Measurements from ENCODE around the gene NDUFV1.
A peak's percentile ranks its signal among the peaks of the same experiment; 100 is the strongest.
"Not testable (repeated sequence)": the region's sequence is repeated elsewhere in the genome, so short reads cannot be mapped to it uniquely, and the experiment has no call there.

NDUFV1 gene

GRCh38 chr11:67599149-67599548, 7.6 kb upstream of the NDUFV1 start:
- H3K9me3 Mint-ChIP-seq, result peaks cover 2% of the 10 kb centered on the region
- peaks cover 23% of the 10 kb centered on the region for H3K4me1 Mint-ChIP-seq
- no peak overlapping the region for H3K27ac Mint-ChIP-seq
- H3K4me3 Mint-ChIP-seq, result no peak overlapping the region
- no peaks in the 10 kb centered on the region for H3K36me3 Mint-ChIP-seq
- no peak for ATAC-seq
- peaks cover 3% of the 10 kb centered on the region for H3K27me3 Mint-ChIP-seq

DNA sequence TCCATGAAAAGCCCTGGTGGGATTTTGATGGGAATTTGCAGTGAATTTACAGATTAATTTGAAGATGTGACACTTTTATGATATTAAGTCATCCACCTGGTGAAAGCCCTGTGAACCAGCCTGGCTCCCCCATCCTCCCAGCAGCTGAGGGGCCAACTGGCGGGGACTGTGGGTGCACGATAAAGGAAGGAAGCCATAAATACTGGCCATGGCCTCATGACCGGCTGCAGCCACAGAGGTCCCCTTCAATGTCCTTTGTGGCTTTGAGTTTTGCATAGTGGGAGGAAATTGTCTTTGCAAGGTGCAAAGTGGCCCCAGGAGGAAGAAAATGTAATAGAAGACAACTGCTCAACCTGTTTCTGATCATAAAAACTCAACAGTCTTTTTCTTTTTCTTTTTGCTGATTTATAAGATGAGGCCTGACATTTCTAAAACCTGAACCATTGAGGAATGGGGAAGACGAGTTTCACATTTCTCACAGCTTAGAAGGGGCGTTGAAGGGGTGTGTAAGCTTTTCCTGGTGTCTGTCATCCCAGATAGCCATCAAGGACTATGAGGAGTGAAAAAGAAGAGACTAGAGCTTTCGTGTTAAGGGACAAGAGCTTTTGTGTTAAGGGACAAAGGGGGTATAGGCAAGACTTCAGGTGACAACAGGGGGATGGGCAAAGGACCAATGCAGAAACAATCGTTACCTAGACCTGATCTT, 6.3 kb upstream of the NDUFV1 start:
- peak; percentile 89 for ATAC-seq
- H3K27ac Mint-ChIP-seq, result no peak overlapping the region
- H3K27me3 Mint-ChIP-seq, result peaks cover 16% of the 10 kb centered on the region
- peaks cover 2% of the 10 kb centered on the region for H3K9me3 Mint-ChIP-seq
- H3K4me3 Mint-ChIP-seq, result peak overlapping the region; percentile 52
- peaks cover 28% of the 10 kb centered on the region for H3K4me1 Mint-ChIP-seq
- H3K36me3 Mint-ChIP-seq, result no peaks in the 10 kb centered on the region

DNA sequence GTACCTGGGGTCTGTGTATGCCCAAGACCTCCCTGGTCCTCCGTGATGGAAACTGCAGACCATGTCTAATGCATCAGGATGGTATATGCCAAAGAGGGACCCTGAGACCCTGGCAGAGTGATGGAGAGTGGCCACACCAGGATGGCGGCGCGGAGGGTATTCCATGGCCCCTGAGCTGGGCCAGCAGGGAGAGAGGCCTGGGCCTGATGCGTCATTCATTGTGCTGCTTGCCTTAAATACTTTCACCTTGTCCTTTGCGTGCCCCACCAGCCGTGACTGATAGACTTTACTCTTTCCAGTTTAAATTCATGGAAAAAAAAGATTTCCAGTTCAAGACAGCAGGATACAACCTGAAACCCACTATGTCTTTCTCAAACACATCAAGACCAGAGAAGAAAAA, 5.6 kb upstream of the NDUFV1 start:
- Mint-ChIP-seq H3K9me3 (peaks cover 2% of the 10 kb centered on the region), H3K36me3 (no peaks in the 10 kb centered on the region), H3K27me3 (peaks cover 21% of the 10 kb centered on the region), H3K4me1 (peaks cover 34% of the 10 kb centered on the region), H3K27ac (no peak overlapping the region), H3K4me3 (no peak overlapping the region)
- ATAC-seq, result no peak

- Mint-ChIP-seq H3K4me1 (peaks cover 55% of the 10 kb centered on the region), H3K27me3 (peaks cover 21% of the 10 kb centered on the region)
- not testable (repeated sequence) for H3K36me3 Mint-ChIP-seq, H3K4me3 Mint-ChIP-seq, H3K9me3 Mint-ChIP-seq, H3K27ac Mint-ChIP-seq, ATAC-seq
Measured at GRCh38 chr11:67604119-67604518, 2.6 kb upstream of the NDUFV1 start.

DNA sequence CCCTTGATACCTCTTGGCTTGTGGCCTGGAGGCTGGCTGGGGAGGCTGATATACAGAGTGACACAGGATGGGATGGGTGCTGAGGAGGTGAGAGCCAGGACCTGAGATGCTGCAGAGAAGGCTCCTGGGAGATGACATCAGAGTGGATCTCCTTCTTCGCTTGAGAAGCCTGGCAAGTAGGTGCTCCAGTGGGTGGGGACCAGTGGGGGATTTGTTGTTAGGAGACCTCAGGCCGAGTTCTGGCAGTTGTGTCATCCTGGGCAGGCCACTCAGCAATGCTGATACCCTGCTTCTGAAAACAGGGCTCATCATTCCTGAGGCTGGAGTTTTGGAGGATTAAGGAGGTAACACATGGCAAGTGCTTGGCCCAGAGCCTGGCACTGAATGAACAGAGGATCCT, 1.9 kb upstream of the NDUFV1 start:
- Mint-ChIP-seq H3K27ac (no peak overlapping the region), H3K4me1 (peaks cover 51% of the 10 kb centered on the region), H3K27me3 (peaks cover 21% of the 10 kb centered on the region), H3K36me3 (peaks cover 14% of the 10 kb centered on the region), H3K4me3 (no peak overlapping the region), H3K9me3 (no peaks in the 10 kb centered on the region)
- ATAC-seq, result no peak

- H3K9me3 Mint-ChIP-seq, result no peaks in the 10 kb centered on the region
- H3K27me3 Mint-ChIP-seq, result peaks cover 21% of the 10 kb centered on the region
- H3K4me3 Mint-ChIP-seq, result peak overlapping the region; percentile 74
- H3K36me3 Mint-ChIP-seq, result peaks cover 18% of the 10 kb centered on the region
- peaks cover 45% of the 10 kb centered on the region for H3K4me1 Mint-ChIP-seq
- no peak for ATAC-seq
- peak overlapping the region; percentile 57 for H3K27ac Mint-ChIP-seq
Measured at GRCh38 chr11:67605231-67606011, 1.3 kb upstream of the NDUFV1 start.

GRCh38 chr11:67606093-67606491, 644 bp upstream of the NDUFV1 start:
- Mint-ChIP-seq H3K4me3 (peak overlapping the region; percentile 87), H3K9me3 (no peaks in the 10 kb centered on the region), H3K4me1 (peaks cover 38% of the 10 kb centered on the region), H3K27ac (peak overlapping the region; percentile 76), H3K27me3 (peaks cover 21% of the 10 kb centered on the region), H3K36me3 (peaks cover 24% of the 10 kb centered on the region)
- ATAC-seq, result no peak

DNA sequence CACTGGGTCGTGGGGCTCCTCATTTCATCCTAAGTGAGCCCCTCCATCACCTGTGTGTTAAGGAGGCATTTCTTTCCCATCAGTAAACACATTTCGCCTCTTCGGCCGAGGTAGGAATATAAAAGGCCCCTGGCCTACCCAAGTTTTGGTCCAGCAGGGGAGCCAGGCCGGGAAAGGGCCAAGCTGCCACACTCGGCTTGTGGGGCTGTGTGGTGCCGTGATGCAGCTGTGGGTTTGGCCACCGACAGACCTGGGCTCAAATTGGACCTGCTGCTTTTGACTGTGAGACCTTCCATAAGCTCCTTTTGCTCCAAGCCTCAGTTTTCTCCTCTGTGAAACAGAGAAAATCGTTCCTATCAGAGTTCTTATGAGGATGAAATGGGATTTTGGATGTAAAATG, 771 bp downstream of the NDUFV1 start:
- H3K9me3 Mint-ChIP-seq, result no peaks in the 10 kb centered on the region
- H3K4me1 Mint-ChIP-seq, result peaks cover 35% of the 10 kb centered on the region
- H3K27ac Mint-ChIP-seq, result peak overlapping the region; percentile 76
- peaks cover 21% of the 10 kb centered on the region for H3K27me3 Mint-ChIP-seq
- ATAC-seq, result no peak
- H3K36me3 Mint-ChIP-seq, result peaks cover 39% of the 10 kb centered on the region
- H3K4me3 Mint-ChIP-seq, result peak overlapping the region; percentile 87

DNA sequence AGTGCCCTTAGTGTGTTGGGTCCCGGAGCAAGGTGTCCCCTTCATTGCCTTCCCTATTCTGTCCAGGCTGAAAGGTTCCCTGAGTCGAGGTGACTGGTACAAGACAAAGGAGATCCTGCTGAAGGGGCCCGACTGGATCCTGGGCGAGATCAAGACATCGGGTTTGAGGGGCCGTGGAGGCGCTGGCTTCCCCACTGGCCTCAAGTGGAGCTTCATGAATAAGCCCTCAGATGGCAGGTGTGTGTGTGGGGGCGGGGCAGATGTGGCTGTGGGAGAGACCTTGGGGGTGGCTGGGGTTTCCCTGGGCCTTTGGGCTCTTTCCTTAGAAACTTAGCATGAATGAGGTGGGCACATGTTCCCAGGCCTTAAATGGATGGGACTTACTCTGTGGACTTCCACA, 1.8 kb downstream of the NDUFV1 start:
- no peak for ATAC-seq
- H3K4me1 Mint-ChIP-seq, result peaks cover 42% of the 10 kb centered on the region
- peaks cover 48% of the 10 kb centered on the region for H3K36me3 Mint-ChIP-seq
- peaks cover 21% of the 10 kb centered on the region for H3K27me3 Mint-ChIP-seq
- H3K27ac Mint-ChIP-seq, result no peak overlapping the region
- H3K9me3 Mint-ChIP-seq, result no peaks in the 10 kb centered on the region
- H3K4me3 Mint-ChIP-seq, result peak overlapping the region; percentile 18

GRCh38 chr11:67609316-67609715, 2.6 kb downstream of the NDUFV1 start:
- Mint-ChIP-seq H3K27me3 (peaks cover 16% of the 10 kb centered on the region), H3K4me1 (peaks cover 48% of the 10 kb centered on the region), H3K9me3 (no peaks in the 10 kb centered on the region), H3K36me3 (peaks cover 51% of the 10 kb centered on the region), H3K4me3 (no peak overlapping the region), H3K27ac (no peak overlapping the region)
- ATAC-seq, result no peak

DNA sequence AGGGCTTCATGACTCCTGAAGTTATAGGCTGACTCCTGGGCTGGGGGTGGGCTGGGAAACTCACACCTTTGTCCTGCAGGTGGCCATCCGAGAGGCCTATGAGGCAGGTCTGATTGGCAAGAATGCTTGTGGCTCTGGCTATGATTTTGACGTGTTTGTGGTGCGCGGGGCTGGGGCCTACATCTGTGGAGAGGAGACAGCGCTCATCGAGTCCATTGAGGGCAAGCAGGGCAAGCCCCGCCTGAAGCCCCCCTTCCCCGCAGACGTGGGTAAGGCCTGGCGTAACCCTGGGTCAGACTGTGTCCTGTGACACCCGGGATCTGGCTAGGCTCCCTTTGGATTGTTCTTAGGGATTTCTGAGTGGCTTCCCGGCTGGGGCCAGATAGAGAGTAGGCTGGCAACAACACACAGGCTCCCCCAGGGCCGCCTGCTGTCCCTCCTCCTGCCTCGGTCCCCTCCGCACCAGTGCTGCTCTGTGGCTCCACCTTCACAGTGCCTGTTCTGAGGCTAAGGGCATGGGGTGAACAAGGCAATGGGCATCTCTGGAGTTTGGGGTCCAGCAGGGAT, 3.6 kb downstream of the NDUFV1 start:
- Mint-ChIP-seq H3K4me3 (no peak overlapping the region), H3K9me3 (no peaks in the 10 kb centered on the region), H3K27ac (no peak overlapping the region), H3K27me3 (peaks cover 5% of the 10 kb centered on the region), H3K4me1 (peaks cover 56% of the 10 kb centered on the region), H3K36me3 (peaks cover 51% of the 10 kb centered on the region)
- ATAC-seq, result no peak

DNA sequence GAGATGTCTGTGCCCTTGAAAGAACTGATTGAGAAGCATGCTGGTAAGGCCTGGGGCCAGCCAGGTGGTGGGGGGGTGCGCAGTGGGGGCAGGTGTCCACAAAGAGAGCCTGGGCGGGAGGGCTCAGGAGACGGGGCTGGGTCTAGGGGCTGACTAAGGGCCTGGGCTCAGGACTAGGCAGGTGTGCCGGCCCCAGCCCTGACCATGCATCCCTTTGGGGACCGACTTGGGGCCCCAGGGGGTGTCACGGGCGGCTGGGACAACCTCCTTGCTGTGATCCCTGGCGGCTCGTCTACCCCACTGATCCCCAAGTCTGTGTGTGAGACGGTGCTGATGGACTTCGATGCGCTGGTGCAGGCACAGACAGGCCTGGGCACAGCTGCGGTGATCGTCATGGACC, 4.4 kb downstream of the NDUFV1 start:
- H3K9me3 Mint-ChIP-seq, result no peaks in the 10 kb centered on the region
- H3K36me3 Mint-ChIP-seq, result peaks cover 51% of the 10 kb centered on the region
- no peaks in the 10 kb centered on the region for H3K27me3 Mint-ChIP-seq
- peaks cover 57% of the 10 kb centered on the region for H3K4me1 Mint-ChIP-seq
- H3K4me3 Mint-ChIP-seq, result no peak overlapping the region
- H3K27ac Mint-ChIP-seq, result no peak overlapping the region
- ATAC-seq, result no peak

- peak overlapping the region; percentile 37 for H3K27ac Mint-ChIP-seq
- peaks cover 53% of the 10 kb centered on the region for H3K4me1 Mint-ChIP-seq
- H3K9me3 Mint-ChIP-seq, result no peaks in the 10 kb centered on the region
- peaks cover 51% of the 10 kb centered on the region for H3K36me3 Mint-ChIP-seq
- H3K27me3 Mint-ChIP-seq, result no peaks in the 10 kb centered on the region
- ATAC-seq, result no peak
- no peak overlapping the region for H3K4me3 Mint-ChIP-seq
Measured at GRCh38 chr11:67611704-67612587, 5.2 kb downstream of the NDUFV1 start.

GRCh38 chr11:67612751-67613150, 6.0 kb downstream of the NDUFV1 start:
- Mint-ChIP-seq H3K36me3 (peaks cover 51% of the 10 kb centered on the region), H3K4me1 (peaks cover 47% of the 10 kb centered on the region), H3K4me3 (no peak overlapping the region), H3K9me3 (no peaks in the 10 kb centered on the region), H3K27ac (peak overlapping the region; percentile 37), H3K27me3 (no peaks in the 10 kb centered on the region)
- ATAC-seq, result no peak

All from stimulated activated memory B cell treated with anti-CD40 and anti-IgM and Interleukin-4, amounts not matched to agents 10 μg/mL and 1 μg/mL and 100 μg/mL, for 72 hours (primary cell).